HepG2 (cell line): ENCODE results near the gene NDUFAF5.

ENCODE experiments used
- CTCF ChIP-seq: sonication (generic); formaldehyde crosslinking; IDR thresholded peaks from 2 replicates; pipeline ENCODE4 v1.5.0; 2020; ENCODE audit warnings: mild to moderate bottlenecking, missing genetic modification reagents, moderate library complexity
- GABPA ChIP-seq, 2 experiments: IDR thresholded peaks; 2 replicates each; pipeline ENCODE4 v1.6.1; 2011 to 2016; ENCODE audit warnings: low read depth in 2 of 2, low read length in 1 of 2, missing biosample characterization in 1 of 2, missing genetic modification characterization in 1 of 2
- ZNF33A ChIP-seq: sonication (generic); formaldehyde crosslinking; IDR thresholded peaks from 2 replicates; pipeline ENCODE4 v1.5.1; 2020; ENCODE audit warnings: missing genetic modification reagents, mild to moderate bottlenecking, moderate library complexity, borderline replicate concordance
- ZNF441 ChIP-seq: sonication (generic); formaldehyde crosslinking; IDR thresholded peaks from 2 replicates; pipeline ENCODE4 v1.7.0; 2021; ENCODE audit warnings: missing genetic modification reagents, borderline replicate concordance
- ZNF484 ChIP-seq: sonication (generic); formaldehyde crosslinking; IDR thresholded peaks from 2 replicates; pipeline ENCODE4 v1.5.1; 2020; ENCODE audit warnings: mild to moderate bottlenecking, low read depth, missing genetic modification reagents, borderline replicate concordance
- ZNF713 ChIP-seq: sonication (generic); formaldehyde crosslinking; IDR thresholded peaks from 2 replicates; pipeline ENCODE4 v1.4.0; 2020; ENCODE audit warnings: mild to moderate bottlenecking, missing genetic modification reagents
- TF ChIP-seq, protein P1 (sequence below): sonication (generic); formaldehyde crosslinking; IDR thresholded peaks from 2 replicates; pipeline ENCODE4 v1.8.0; 2022; ENCODE audit warnings: mild to moderate bottlenecking, missing genetic modification reagents; ENCODE audit not compliant: insufficient replicate concordance

DNA sequence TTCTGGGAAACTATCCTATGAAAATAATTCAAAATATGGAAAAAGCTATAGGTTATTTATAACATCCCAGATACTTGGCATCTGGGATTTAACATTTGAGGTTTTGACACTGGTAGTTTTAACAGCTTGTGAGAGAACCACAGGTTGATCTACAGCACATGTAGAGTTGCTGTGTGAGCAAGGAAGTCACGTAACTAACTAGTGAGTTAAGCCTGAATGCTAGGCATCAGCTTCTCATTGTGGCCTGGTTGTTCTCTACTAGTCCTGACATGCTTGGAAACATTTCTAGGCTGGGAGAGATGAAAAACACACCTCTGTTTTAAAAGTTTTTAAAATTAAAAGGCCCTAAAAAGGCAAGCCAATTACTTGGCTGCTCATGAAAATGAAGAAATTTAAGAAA, 28.3 kb upstream of the NDUFAF5 start:
- TF ChIP-seq ZNF441 (no peak), GABPA (IDR thresholded peaks at IDR 0.05; ENCODE audit: low read depth, low read length) (no peak), GABPA (CRISPR knock-in tag; IDR thresholded peaks at IDR 0.05; ENCODE audit: low read depth) (no peak), CTCF (no peak), ZNF33A (CRISPR knock-in tag) (no peak), ZNF713 (CRISPR knock-in tag) (no peak), ZNF484 (CRISPR knock-in tag) (no peak)
- TF ChIP-seq, protein P1, sequence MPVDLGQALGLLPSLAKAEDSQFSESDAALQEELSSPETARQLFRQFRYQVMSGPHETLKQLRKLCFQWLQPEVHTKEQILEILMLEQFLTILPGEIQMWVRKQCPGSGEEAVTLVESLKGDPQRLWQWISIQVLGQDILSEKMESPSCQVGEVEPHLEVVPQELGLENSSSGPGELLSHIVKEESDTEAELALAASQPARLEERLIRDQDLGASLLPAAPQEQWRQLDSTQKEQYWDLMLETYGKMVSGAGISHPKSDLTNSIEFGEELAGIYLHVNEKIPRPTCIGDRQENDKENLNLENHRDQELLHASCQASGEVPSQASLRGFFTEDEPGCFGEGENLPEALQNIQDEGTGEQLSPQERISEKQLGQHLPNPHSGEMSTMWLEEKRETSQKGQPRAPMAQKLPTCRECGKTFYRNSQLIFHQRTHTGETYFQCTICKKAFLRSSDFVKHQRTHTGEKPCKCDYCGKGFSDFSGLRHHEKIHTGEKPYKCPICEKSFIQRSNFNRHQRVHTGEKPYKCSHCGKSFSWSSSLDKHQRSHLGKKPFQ, result no peak
